ENCODE measurements around the gene SKI. TPM values are rescaled to one million over a fixed set of nuclear protein-coding genes. Genes with fewer than 3 reads are reported as not detected.

Gene SKI
- total and polyA plus RNA-seq, 2 experiments from 2014 or later = 9.3 to 66.8 TPM

DNA sequence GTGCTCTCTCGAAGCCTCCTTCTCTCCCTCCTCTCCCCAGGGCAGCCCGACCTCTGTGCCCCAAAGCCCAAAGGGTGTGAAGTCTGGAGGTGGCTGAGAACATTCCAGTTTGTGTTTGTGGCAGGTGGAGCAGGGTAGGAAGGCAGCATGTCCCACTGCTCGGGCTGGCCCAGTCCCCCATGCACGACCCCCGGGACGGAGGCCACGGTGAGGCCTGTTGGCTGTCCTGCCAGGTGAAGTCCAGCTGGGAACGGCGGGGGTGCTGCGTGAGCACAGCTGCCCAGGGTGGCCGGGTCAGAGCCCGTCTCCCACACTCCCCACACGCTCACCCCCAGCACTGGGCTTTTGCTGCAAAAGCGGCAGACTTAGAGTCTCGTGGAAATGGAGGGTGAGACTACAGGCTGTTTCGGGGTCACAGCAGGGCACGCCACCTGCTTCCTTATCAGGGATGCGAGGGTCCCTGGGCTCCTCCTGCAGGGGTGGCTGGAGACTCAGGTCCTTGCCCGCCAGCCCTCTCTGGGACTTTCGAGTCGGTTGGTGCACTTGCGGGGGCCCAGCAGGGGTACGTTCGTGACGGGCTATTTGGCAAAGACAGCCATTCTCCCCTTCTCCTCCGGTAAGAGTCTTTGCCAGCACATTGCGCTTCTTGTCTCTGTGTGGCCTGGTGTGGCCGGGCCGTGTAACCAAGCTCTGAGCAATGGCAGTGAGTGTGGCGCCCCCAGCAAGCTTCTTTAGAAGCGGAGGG lies 123.0 kb downstream of the SKI start:
- no peak overlapping the region for H3K4me3 ChIP-seq
- no peaks in the 10 kb centered on the region for H3K9me2 ChIP-seq (ENCODE audit: insufficient read depth)
- H4K20me1 ChIP-seq (replicated peaks; ENCODE audit: insufficient read depth) = no peaks in the 10 kb centered on the region
- H3K27ac Mint-ChIP-seq = no peak overlapping the region
- peaks cover 3% of the 10 kb centered on the region; the same call in 1 of the 3 replicates for H3K9me3 Mint-ChIP-seq
- H3F3A ChIP-seq (replicated peaks; ENCODE audit: low read depth) = 0 out of 2 replicates have a peak, but pooled peaks cover 3% of the 10 kb centered on the region
- no peaks in the 10 kb centered on the region for H3K4me1 ChIP-seq (ENCODE audit: insufficient read depth)
- peaks cover 5% of the 10 kb centered on the region for H3K27me3 Mint-ChIP-seq (ENCODE audit: insufficient read depth, low read depth, poor library complexity)
- no peaks in the 10 kb centered on the region for H3K27me3 ChIP-seq (ENCODE audit: insufficient read depth)
- H3K36me3 ChIP-seq (ENCODE audit: insufficient read depth) = no peaks in the 10 kb centered on the region
- no peak for ATAC-seq
- TF ChIP-seq EZH2phosphoT487 (IDR thresholded peaks at IDR 0.05; ENCODE audit: unreplicated experiment) (no peak), EZH2 (IDR thresholded peaks at IDR 0.05; ENCODE audit: low read depth, unreplicated experiment) (no peak)
- TF ChIP-seq, protein P1, sequence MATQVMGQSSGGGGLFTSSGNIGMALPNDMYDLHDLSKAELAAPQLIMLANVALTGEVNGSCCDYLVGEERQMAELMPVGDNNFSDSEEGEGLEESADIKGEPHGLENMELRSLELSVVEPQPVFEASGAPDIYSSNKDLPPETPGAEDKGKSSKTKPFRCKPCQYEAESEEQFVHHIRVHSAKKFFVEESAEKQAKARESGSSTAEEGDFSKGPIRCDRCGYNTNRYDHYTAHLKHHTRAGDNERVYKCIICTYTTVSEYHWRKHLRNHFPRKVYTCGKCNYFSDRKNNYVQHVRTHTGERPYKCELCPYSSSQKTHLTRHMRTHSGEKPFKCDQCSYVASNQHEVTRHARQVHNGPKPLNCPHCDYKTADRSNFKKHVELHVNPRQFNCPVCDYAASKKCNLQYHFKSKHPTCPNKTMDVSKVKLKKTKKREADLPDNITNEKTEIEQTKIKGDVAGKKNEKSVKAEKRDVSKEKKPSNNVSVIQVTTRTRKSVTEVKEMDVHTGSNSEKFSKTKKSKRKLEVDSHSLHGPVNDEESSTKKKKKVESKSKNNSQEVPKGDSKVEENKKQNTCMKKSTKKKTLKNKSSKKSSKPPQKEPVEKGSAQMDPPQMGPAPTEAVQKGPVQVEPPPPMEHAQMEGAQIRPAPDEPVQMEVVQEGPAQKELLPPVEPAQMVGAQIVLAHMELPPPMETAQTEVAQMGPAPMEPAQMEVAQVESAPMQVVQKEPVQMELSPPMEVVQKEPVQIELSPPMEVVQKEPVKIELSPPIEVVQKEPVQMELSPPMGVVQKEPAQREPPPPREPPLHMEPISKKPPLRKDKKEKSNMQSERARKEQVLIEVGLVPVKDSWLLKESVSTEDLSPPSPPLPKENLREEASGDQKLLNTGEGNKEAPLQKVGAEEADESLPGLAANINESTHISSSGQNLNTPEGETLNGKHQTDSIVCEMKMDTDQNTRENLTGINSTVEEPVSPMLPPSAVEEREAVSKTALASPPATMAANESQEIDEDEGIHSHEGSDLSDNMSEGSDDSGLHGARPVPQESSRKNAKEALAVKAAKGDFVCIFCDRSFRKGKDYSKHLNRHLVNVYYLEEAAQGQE (IDR thresholded peaks at IDR 0.05; ENCODE audit: unreplicated experiment) = no peak
- H3K36me3 Mint-ChIP-seq (ENCODE audit: low read depth) = no peaks in the 10 kb centered on the region; the same call in 2 of the 3 replicates
- no peaks in the 10 kb centered on the region for H3K79me2 ChIP-seq (replicated peaks; ENCODE audit: insufficient read depth)
- no peak overlapping the region for H3K4me2 ChIP-seq
- peak overlapping the region; percentile 69; the same call in 1 of the 2 replicates for H3K27ac ChIP-seq (ENCODE audit: low read depth)
- no peak for DNase-seq (ENCODE audit: low spot score)
- H2AFZ ChIP-seq = no peak overlapping the region
- H3K4me3 Mint-ChIP-seq = no peak overlapping the region
- H3K4me1 Mint-ChIP-seq = peaks cover 5% of the 10 kb centered on the region; the same call in 2 of the 3 replicates

DNA sequence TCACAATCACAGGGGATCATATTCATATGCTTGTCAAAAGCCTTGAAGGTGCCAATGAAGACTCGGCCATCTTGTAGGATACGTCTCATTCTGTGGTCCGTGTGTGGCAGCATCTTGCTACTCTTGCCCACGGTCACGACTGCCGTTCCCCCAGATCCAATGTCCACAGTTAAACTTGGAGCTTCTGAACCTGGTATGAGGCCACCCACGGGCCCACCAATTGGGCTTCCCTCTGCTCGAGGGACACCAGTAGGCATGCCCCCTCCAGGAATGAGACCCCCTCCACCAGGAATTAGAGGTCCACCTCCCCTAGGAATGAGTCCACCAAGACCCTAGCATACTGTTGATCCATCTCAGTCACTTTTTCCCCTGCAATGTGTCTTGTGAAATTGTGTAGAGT lies 123.6 kb downstream of the SKI start:
- 0 out of 2 replicates have a peak, but pooled peaks cover 3% of the 10 kb centered on the region for H3F3A ChIP-seq (replicated peaks; ENCODE audit: low read depth)
- H3K27ac ChIP-seq (ENCODE audit: low read depth) = peak overlapping the region; percentile 69; the same call in 1 of the 2 replicates
- DNase-seq (ENCODE audit: low spot score) = no peak
- Mint-ChIP-seq H3K4me3 (no peak overlapping the region), H3K4me1 (peaks cover 5% of the 10 kb centered on the region; the same call in 2 of the 3 replicates), H3K9me3 (peaks cover 3% of the 10 kb centered on the region; the same call in 1 of the 3 replicates), H3K27ac (no peak overlapping the region), H3K27me3 (ENCODE audit: insufficient read depth, low read depth, poor library complexity) (peaks cover 10% of the 10 kb centered on the region), H3K36me3 (ENCODE audit: low read depth) (no peaks in the 10 kb centered on the region; the same call in 2 of the 3 replicates)
- H2AFZ ChIP-seq = no peak overlapping the region
- no peaks in the 10 kb centered on the region for H3K9me2 ChIP-seq (ENCODE audit: insufficient read depth)
- no peak overlapping the region for H3K4me2 ChIP-seq
- H3K79me2 ChIP-seq (replicated peaks; ENCODE audit: insufficient read depth) = no peaks in the 10 kb centered on the region
- H3K4me3 ChIP-seq = no peak overlapping the region
- TF ChIP-seq ZNF331 (CRISPR knock-in tag; IDR thresholded peaks at IDR 0.05; ENCODE audit: low read depth) = no peak
- TF ChIP-seq, protein P2, sequence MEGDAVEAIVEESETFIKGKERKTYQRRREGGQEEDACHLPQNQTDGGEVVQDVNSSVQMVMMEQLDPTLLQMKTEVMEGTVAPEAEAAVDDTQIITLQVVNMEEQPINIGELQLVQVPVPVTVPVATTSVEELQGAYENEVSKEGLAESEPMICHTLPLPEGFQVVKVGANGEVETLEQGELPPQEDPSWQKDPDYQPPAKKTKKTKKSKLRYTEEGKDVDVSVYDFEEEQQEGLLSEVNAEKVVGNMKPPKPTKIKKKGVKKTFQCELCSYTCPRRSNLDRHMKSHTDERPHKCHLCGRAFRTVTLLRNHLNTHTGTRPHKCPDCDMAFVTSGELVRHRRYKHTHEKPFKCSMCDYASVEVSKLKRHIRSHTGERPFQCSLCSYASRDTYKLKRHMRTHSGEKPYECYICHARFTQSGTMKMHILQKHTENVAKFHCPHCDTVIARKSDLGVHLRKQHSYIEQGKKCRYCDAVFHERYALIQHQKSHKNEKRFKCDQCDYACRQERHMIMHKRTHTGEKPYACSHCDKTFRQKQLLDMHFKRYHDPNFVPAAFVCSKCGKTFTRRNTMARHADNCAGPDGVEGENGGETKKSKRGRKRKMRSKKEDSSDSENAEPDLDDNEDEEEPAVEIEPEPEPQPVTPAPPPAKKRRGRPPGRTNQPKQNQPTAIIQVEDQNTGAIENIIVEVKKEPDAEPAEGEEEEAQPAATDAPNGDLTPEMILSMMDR (conservative IDR thresholded peaks at IDR 0.05; ENCODE audit: low read depth in 2 of 2) = no peak
- TF ChIP-seq, protein P3, sequence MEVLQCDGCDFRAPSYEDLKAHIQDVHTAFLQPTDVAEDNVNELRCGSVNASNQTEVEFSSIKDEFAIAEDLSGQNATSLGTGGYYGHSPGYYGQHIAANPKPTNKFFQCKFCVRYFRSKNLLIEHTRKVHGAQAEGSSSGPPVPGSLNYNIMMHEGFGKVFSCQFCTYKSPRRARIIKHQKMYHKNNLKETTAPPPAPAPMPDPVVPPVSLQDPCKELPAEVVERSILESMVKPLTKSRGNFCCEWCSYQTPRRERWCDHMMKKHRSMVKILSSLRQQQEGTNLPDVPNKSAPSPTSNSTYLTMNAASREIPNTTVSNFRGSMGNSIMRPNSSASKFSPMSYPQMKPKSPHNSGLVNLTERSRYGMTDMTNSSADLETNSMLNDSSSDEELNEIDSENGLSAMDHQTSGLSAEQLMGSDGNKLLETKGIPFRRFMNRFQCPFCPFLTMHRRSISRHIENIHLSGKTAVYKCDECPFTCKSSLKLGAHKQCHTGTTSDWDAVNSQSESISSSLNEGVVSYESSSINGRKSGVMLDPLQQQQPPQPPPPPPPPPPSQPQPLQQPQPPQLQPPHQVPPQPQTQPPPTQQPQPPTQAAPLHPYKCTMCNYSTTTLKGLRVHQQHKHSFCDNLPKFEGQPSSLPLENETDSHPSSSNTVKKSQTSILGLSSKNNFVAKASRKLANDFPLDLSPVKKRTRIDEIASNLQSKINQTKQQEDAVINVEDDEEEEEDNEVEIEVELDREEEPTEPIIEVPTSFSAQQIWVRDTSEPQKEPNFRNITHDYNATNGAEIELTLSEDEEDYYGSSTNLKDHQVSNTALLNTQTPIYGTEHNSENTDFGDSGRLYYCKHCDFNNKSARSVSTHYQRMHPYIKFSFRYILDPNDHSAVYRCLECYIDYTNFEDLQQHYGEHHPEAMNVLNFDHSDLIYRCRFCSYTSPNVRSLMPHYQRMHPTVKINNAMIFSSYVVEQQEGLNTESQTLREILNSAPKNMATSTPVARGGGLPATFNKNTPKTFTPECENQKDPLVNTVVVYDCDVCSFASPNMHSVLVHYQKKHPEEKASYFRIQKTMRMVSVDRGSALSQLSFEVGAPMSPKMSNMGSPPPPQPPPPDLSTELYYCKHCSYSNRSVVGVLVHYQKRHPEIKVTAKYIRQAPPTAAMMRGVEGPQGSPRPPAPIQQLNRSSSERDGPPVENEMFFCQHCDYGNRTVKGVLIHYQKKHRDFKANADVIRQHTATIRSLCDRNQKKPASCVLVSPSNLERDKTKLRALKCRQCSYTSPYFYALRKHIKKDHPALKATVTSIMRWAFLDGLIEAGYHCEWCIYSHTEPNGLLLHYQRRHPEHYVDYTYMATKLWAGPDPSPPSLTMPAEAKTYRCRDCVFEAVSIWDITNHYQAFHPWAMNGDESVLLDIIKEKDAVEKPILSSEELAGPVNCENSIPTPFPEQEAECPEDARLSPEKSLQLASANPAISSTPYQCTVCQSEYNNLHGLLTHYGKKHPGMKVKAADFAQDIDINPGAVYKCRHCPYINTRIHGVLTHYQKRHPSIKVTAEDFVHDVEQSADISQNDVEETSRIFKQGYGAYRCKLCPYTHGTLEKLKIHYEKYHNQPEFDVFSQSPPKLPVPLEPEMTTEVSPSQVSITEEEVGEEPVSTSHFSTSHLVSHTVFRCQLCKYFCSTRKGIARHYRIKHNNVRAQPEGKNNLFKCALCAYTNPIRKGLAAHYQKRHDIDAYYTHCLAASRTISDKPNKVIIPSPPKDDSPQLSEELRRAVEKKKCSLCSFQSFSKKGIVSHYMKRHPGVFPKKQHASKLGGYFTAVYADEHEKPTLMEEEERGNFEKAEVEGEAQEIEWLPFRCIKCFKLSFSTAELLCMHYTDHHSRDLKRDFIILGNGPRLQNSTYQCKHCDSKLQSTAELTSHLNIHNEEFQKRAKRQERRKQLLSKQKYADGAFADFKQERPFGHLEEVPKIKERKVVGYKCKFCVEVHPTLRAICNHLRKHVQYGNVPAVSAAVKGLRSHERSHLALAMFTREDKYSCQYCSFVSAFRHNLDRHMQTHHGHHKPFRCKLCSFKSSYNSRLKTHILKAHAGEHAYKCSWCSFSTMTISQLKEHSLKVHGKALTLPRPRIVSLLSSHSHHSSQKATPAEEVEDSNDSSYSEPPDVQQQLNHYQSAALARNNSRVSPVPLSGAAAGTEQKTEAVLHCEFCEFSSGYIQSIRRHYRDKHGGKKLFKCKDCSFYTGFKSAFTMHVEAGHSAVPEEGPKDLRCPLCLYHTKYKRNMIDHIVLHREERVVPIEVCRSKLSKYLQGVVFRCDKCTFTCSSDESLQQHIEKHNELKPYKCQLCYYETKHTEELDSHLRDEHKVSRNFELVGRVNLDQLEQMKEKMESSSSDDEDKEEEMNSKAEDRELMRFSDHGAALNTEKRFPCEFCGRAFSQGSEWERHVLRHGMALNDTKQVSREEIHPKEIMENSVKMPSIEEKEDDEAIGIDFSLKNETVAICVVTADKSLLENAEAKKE (CRISPR knock-in tag; IDR thresholded peaks at IDR 0.05) = no peak
- no peak for TF ChIP-seq CREB1 (CRISPR knock-in tag; IDR thresholded peaks at IDR 0.05; ENCODE audit: low read depth)
- TF ChIP-seq JUNB (IDR thresholded peaks at IDR 0.05; ENCODE audit: unreplicated experiment) = no peak
- no peaks in the 10 kb centered on the region for H3K4me1 ChIP-seq (ENCODE audit: insufficient read depth)
- no peaks in the 10 kb centered on the region for H3K27me3 ChIP-seq (ENCODE audit: insufficient read depth)
- ATAC-seq = no peak
- no peaks in the 10 kb centered on the region for H4K20me1 ChIP-seq (replicated peaks; ENCODE audit: insufficient read depth)
- no peaks in the 10 kb centered on the region for H3K36me3 ChIP-seq (ENCODE audit: insufficient read depth)

All from GM23338 (cell line).